Tibial nerve (tissue), 4 donors: ENCODE data around the gene MDN1. TPM values are rescaled to one million over a fixed set of nuclear protein-coding genes. Genes with fewer than 3 reads are reported as not detected.

Experiments
- DNase-seq, 2 donors: peaks; one replicate each; pipeline ENCODE4 v3.0.0-alpha.2; 2019; ENCODE audit warnings: low spot score in 2 of 2
- H3K27ac ChIP-seq, 4 donors: fragments of 200-600 bp; sonication (generic) in 3 of 4; one replicate each; pipeline ENCODE4 v1.5.1; 2017 to 2019; ENCODE audit warnings: mild to moderate bottlenecking in 1 of 4
- H3K27me3 ChIP-seq, 2 donors: fragments of 200-600 bp; sonication (generic) in 1 of 2; one replicate each; pipeline versions ENCODE4 v1.5.1 to v1.6.0; 2017 to 2019
- H3K36me3 ChIP-seq, 3 donors: fragments of 200-600 bp; sonication (generic); one replicate each; pipeline ENCODE4 v1.5.1; 2018 to 2019
- H3K4me1 ChIP-seq, 4 donors: fragments of 200-600 bp; sonication (generic) in 3 of 4; one replicate each; pipeline ENCODE4 v1.5.1; 2017 to 2019
- H3K4me3 ChIP-seq, 4 donors: fragments of 200-600 bp; sonication (generic) in 3 of 4; one replicate each; pipeline ENCODE4 v1.5.1; 2017 to 2019; ENCODE audit warnings: mild to moderate bottlenecking in 1 of 4, moderate library complexity in 1 of 4
- H3K9me3 ChIP-seq, 4 donors: fragments of 200-600 bp; sonication (generic) in 3 of 4; one replicate each; pipeline ENCODE4 v1.5.1; 2017 to 2019
- CTCF ChIP-seq, 5 experiments: fragments of 200-600 bp in 3 of 5; fragments of 450-650 bp in 2 of 5; sonication (generic) in 3 of 5; IDR thresholded peaks; one replicate each; pipeline ENCODE4 v1.5.1; 2016 to 2019; ENCODE audit warnings: antibody characterized with exemption in 5 of 5, mild to moderate bottlenecking in 3 of 5, moderate library complexity in 2 of 5
- POLR2A ChIP-seq, 2 donors: fragments of 450-650 bp; IDR thresholded peaks; one replicate each; pipeline ENCODE4 v1.6.1; 2017; ENCODE audit warnings: antibody characterized with exemption in 2 of 2, mild to moderate bottlenecking in 2 of 2, moderate library complexity in 2 of 2
- WGBS, 2 donors: methylation state at CpG; one replicate each; pipeline ENCODE4 v1.1.5; 2018; 5-methylcytosine and 5-hydroxymethylcytosine counted together
- small RNA-seq: library from RNA; depleted of rRNA; stranded (forward); fragments of <200 nt; gene quantifications from one replicate; pipeline ENCODE3, GENCODE V24; 2016
- total RNA-seq, 4 donors: library from RNA; depleted of rRNA; stranded (reverse); fragments of >200 nt; gene quantifications; one replicate each; pipeline ENCODE4 v1.1.0, GENCODE V29; 2016

The MDN1 gene
- total RNA-seq, 4 donors from 2014 or later: 29.4 to 46.2 (median 39.8) TPM

GRCh38 chr6:89596056-89596455, 223.5 kb downstream of the MDN1 start:
- Histone ChIP-seq H3K9me3 (no peaks in the 10 kb centered on the region), H3K36me3 (no peaks in the 10 kb centered on the region), H3K27me3 (no peaks in the 10 kb centered on the region), H3K4me3 (no peak overlapping the region), H3K27ac (no peak overlapping the region), H3K4me1 (no peaks in the 10 kb centered on the region)
- no peak for TF ChIP-seq POLR2A (IDR thresholded peaks at IDR 0.05)
- no peak for TF ChIP-seq CTCF (IDR thresholded peaks at IDR 0.05)
- WGBS, 2 donors: 80 to 94% methylated on average over 2 of the region's 2 CpGs
- DNase-seq: no peak

Small RNA genes lying within 50 kb of the gene (small RNA-seq; reads per million reads assigned to genes)
- gene DNAJC19P6 (not detected), gene RF00019 (not detected)

Other genes with a start within 250 kb of the MDN1 start
- 10 to 100 TPM; 12.0 to 20.1 (median 13.6) TPM for gene LYRM2, start 181.0 kb downstream of the MDN1 start, total RNA-seq
- gene CASP8AP2, start 10.1 kb upstream of the MDN1 start, total RNA-seq: 10 to 100 TPM; 17.4 to 21.4 (median 18.9) TPM
- gene GJA10, start 74.7 kb upstream of the MDN1 start, total RNA-seq: not detected